Mesendoderm (in vitro differentiated cells): ENCODE data around the gene EVA1C.

Experiments
- DNase-seq: peaks from one replicate; pipeline ENCODE4 v3.0.0; 2013
- H2AK5ac ChIP-seq: 2 replicates; pipeline ENCODE4 v1.6.1; 2013; ENCODE audit warnings: low read length, inconsistent platforms
- H2BK120ac ChIP-seq: 2 replicates; pipeline ENCODE4 v1.6.1; 2013; ENCODE audit warnings: low read depth, mild to moderate bottlenecking, low read length, moderate library complexity, mixed read lengths
- H2BK15ac ChIP-seq: replicated peaks from 2 replicates; pipeline ENCODE4 v1.6.1; 2013; ENCODE audit warnings: low read depth, mild to moderate bottlenecking, moderate library complexity
- H2BK5ac ChIP-seq: 2 replicates; pipeline ENCODE4 v1.6.1; 2013; ENCODE audit warnings: low read length, inconsistent platforms
- H3K18ac ChIP-seq: 2 replicates; pipeline ENCODE4 v1.6.1; 2013; ENCODE audit warnings: mild to moderate bottlenecking, low read length, mixed read lengths
- H3K23ac ChIP-seq: one replicate; pipeline ENCODE4 v1.6.1; 2013; ENCODE audit warnings: low read length
- H3K27ac ChIP-seq: 2 replicates; pipeline ENCODE4 v1.5.1; 2013; ENCODE audit warnings: low read depth, mild to moderate bottlenecking, inconsistent platforms, low read length, moderate library complexity
- H3K27me3 ChIP-seq: 2 replicates; pipeline ENCODE4 v1.6.1; 2013; ENCODE audit warnings: low read length, control low read depth, mild to moderate bottlenecking, inconsistent platforms; ENCODE audit not compliant: insufficient read depth, poor library complexity
- H3K36me3 ChIP-seq: 2 replicates; pipeline ENCODE4 v1.6.1; 2013; ENCODE audit warnings: low read length, inconsistent platforms; ENCODE audit not compliant: control insufficient read depth, insufficient read depth
- H3K4ac ChIP-seq: one replicate; pipeline ENCODE4 v1.6.1; 2013; ENCODE audit warnings: low read depth, mild to moderate bottlenecking, low read length, moderate library complexity
- H3K4me1 ChIP-seq: 2 replicates; pipeline ENCODE4 v1.6.1; 2013; ENCODE audit warnings: low read depth, low read length, inconsistent platforms; ENCODE audit not compliant: control insufficient read depth
- H3K4me2 ChIP-seq: 2 replicates; pipeline ENCODE4 v1.6.1; 2013; ENCODE audit warnings: low read length
- H3K4me3 ChIP-seq: 2 replicates; pipeline ENCODE4 v1.5.1; 2013; ENCODE audit warnings: mild to moderate bottlenecking, low read length
- H3K56ac ChIP-seq: one replicate; pipeline ENCODE4 v1.6.1; 2013; ENCODE audit warnings: low read length
- H3K79me1 ChIP-seq: 2 replicates; pipeline ENCODE4 v1.6.1; 2013; ENCODE audit warnings: low read length, inconsistent platforms
- H3K79me2 ChIP-seq: 2 replicates; pipeline ENCODE4 v1.6.1; 2013; ENCODE audit warnings: mild to moderate bottlenecking, low read length; ENCODE audit not compliant: control insufficient read depth, insufficient read depth
- H3K9ac ChIP-seq: 2 replicates; pipeline ENCODE4 v1.6.1; 2013; ENCODE audit warnings: low read length, inconsistent platforms
- H4K5ac ChIP-seq: one replicate; pipeline ENCODE4 v1.6.1; 2013; ENCODE audit warnings: low read length
- H4K8ac ChIP-seq: one replicate; pipeline ENCODE4 v1.6.1; 2013; ENCODE audit warnings: low read depth, mild to moderate bottlenecking, control low read depth, low read length, moderate library complexity
- WGBS: extraction: QIAGEN DNeasy Blood & Tissue Kit; methylation state at CpG from one replicate; pipeline ENCODE4 v1.1.7; 2013; ENCODE audit warnings: low lambda C conversion rate, missing lambda C conversion rate; ENCODE audit not compliant: insufficient coverage; ENCODE audit errors: extremely low coverage; 5-methylcytosine and 5-hydroxymethylcytosine counted together

The EVA1C gene

DNA sequence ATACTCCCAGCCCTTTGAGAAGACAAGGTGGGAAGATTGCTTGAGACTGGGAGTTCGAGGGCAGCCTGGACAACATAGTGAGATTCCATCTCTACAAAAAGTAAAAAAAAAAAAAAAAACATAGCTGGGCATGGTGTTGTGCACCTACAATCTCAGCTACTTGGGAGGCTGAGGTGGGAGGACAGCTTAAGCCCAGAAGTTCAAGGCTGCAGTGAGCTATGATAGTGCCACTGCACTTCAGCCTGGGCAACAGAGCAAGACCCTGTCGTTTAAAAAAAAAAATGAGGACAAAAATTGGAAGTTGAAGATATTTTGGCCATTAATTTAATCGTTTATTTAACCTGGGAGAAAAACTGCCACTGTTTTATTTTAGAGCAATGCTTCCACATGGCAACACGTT lies 20.8 kb upstream of the EVA1C start:
- H3K18ac ChIP-seq, result no peak overlapping the region
- no peak overlapping the region for H2AK5ac ChIP-seq
- H3K56ac ChIP-seq, result no peak overlapping the region
- H2BK15ac ChIP-seq, result no peak overlapping the region
- WGBS, result no CpG with 5 or more reads among the region's 4 CpGs
- no peak overlapping the region for H3K23ac ChIP-seq
- no peak for DNase-seq
- peak overlapping the region; percentile 98 for H3K4me3 ChIP-seq
- no peak overlapping the region for H2BK120ac ChIP-seq
- H3K4me2 ChIP-seq, result peak overlapping the region; percentile 97
- peaks cover 26% of the 10 kb centered on the region for H3K79me1 ChIP-seq
- H3K9ac ChIP-seq, result peak overlapping the region; percentile 90
- no peak overlapping the region for H4K5ac ChIP-seq
- no peak overlapping the region for H4K8ac ChIP-seq
- H3K27me3 ChIP-seq, result peaks cover 3% of the 10 kb centered on the region
- peaks cover 46% of the 10 kb centered on the region for H3K79me2 ChIP-seq
- no peaks in the 10 kb centered on the region for H3K4me1 ChIP-seq
- H3K36me3 ChIP-seq, result peaks cover 3% of the 10 kb centered on the region
- no peak overlapping the region for H2BK5ac ChIP-seq
- no peak overlapping the region for H3K27ac ChIP-seq
- no peak overlapping the region for H3K4ac ChIP-seq

DNA sequence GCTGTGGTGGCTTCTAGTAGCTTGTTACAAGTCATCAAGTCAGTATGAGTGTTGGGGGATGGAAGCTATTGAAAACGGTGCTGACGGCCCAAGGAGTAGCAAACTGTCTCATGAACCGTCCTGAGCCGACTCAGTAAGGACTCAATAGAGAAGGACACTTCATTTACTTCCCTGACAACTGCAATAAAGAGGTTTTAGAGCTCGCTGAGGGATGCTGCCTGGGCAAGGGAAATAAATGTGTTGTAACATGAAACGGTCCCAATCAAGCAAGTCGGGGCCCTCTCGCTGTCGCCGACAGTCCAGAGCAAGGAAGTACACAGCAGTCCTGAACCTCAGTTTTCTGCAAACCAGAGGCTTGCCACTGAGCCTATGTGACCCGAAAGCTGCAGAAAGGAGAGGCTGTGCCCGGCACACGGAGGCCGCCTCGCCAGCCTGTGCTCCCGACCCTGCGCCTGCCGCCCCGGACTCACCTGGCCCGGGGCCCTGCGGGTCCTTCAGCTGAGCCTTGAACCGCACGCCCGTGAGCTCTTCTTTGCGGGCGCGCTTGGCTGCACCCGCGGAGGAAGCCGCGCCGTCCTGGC lies 20.1 kb upstream of the EVA1C start:
- Histone ChIP-seq H3K23ac (no peak overlapping the region), H3K27me3 (peaks cover 3% of the 10 kb centered on the region), H4K8ac (no peak overlapping the region), H3K4me3 (peak overlapping the region; percentile 98), H3K56ac (peak overlapping the region; percentile 91), H2BK5ac (no peak overlapping the region), H3K4me2 (peak overlapping the region; percentile 97), H2BK15ac (no peak overlapping the region), H3K9ac (peak overlapping the region; percentile 90), H2BK120ac (no peak overlapping the region), H3K18ac (no peak overlapping the region), H3K4me1 (no peaks in the 10 kb centered on the region), H4K5ac (no peak overlapping the region), H2AK5ac (peak overlapping the region; percentile 24), H3K79me1 (peaks cover 23% of the 10 kb centered on the region), H3K4ac (no peak overlapping the region), H3K27ac (no peak overlapping the region), H3K79me2 (peaks cover 40% of the 10 kb centered on the region), H3K36me3 (peaks cover 3% of the 10 kb centered on the region)
- DNase-seq, result peak; percentile 26
- WGBS, result no CpG with 5 or more reads among the region's 32 CpGs

DNA sequence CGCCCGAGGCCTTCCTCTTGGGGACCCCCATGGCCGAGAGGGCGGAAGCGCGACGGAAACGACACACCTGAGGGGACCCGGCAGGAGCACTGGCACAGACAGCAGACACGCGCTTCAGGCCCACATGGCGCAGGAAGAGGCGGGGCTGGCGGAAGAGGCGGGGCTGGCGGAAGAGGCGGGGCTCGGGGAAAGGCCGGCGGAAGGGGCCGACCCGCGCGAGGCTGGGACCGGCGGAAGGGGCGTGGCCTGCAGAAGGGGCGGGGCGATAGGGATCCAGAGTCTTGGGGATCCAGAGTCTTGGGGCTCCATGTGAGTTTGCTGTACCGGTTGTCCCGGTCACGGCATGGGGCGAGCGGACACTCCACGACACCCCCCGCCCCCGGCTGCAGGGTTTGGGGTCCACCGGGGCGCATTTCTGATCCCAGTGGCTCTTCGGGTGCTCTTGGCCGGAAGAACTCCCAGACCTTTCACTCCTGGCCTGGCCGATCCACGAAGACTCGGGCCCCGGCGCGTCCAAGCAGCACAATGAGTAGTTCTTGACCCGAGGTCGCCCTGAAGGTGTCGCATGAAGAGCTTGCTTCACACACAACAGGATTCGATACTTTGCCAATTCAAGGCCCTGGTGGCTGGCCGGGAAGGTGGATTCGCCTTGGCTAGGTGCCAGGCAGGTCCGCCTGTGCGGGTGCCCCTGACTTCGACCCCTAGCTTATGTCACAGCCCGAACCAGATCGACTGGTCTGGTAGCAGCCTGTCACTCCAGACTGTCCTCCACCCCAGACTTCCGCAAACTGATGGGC lies 19.4 kb upstream of the EVA1C start, which contains the start of gene URB1:
Gene URB1 (minus strand): TSS at position 133 of the 797 bp plus-strand sequence. CDS start 102 bp downstream, at position 31.
- Histone ChIP-seq H3K4ac (no peak within 1 kb of the TSS), H3K79me1 (peaks cover 17% of the 10 kb centered on the region), H3K27me3 (peaks cover 3% of the 10 kb centered on the region), H3K23ac (no peak within 1 kb of the TSS), H3K79me2 (peaks cover 34% of the 10 kb centered on the region), H3K36me3 (no peaks in the 10 kb centered on the region), H2BK120ac (no peak within 1 kb of the TSS), H2AK5ac (peak within 1 kb of the TSS; percentile 24), H4K5ac (peak within 1 kb of the TSS; percentile 21), H3K56ac (peak within 1 kb of the TSS; percentile 91), H3K27ac (no peak within 1 kb of the TSS), H4K8ac (no peak within 1 kb of the TSS), H3K9ac (peak within 1 kb of the TSS; percentile 90), H3K4me1 (no peaks in the 10 kb centered on the region), H2BK15ac (no peak within 1 kb of the TSS), H3K18ac (no peak within 1 kb of the TSS), H2BK5ac (no peak within 1 kb of the TSS), H3K4me3 (peak within 1 kb of the TSS; percentile 98), H3K4me2 (peak within 1 kb of the TSS; percentile 97)
- WGBS, result no CpG with 5 or more reads among the region's 59 CpGs
- DNase-seq, result peak; percentile 84

DNA sequence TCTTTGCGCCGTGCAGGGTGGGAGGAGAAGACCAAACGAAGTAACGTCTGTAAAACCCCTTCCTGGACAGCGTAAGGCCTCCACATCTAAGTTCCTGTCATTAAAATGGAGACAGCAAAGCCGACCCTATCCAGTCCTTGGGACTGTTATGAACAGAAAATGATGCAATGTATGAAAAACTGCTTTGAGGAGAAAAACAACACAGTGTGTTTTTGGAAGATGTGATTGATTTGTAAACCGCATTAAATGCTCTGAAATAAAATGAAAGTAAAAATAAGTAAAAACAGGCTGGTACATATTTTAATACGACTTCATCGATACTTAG lies 18.9 kb upstream of the EVA1C start:
- no peak overlapping the region for H3K4ac ChIP-seq
- H3K23ac ChIP-seq, result no peak overlapping the region
- H2BK5ac ChIP-seq, result no peak overlapping the region
- no peak overlapping the region for H3K56ac ChIP-seq
- H3K9ac ChIP-seq, result no peak overlapping the region
- H3K27ac ChIP-seq, result no peak overlapping the region
- no peak overlapping the region for H3K4me2 ChIP-seq
- no peak overlapping the region for H4K8ac ChIP-seq
- H3K79me2 ChIP-seq, result peaks cover 28% of the 10 kb centered on the region
- H2BK120ac ChIP-seq, result no peak overlapping the region
- H2AK5ac ChIP-seq, result no peak overlapping the region
- peaks cover 3% of the 10 kb centered on the region for H3K27me3 ChIP-seq
- H3K18ac ChIP-seq, result no peak overlapping the region
- H2BK15ac ChIP-seq, result no peak overlapping the region
- H3K36me3 ChIP-seq, result no peaks in the 10 kb centered on the region
- no peak overlapping the region for H4K5ac ChIP-seq
- DNase-seq, result no peak
- H3K4me3 ChIP-seq, result no peak overlapping the region
- H3K4me1 ChIP-seq, result no peaks in the 10 kb centered on the region
- H3K79me1 ChIP-seq, result peaks cover 14% of the 10 kb centered on the region
- no CpG with 5 or more reads among the region's 9 CpGs for WGBS

DNA sequence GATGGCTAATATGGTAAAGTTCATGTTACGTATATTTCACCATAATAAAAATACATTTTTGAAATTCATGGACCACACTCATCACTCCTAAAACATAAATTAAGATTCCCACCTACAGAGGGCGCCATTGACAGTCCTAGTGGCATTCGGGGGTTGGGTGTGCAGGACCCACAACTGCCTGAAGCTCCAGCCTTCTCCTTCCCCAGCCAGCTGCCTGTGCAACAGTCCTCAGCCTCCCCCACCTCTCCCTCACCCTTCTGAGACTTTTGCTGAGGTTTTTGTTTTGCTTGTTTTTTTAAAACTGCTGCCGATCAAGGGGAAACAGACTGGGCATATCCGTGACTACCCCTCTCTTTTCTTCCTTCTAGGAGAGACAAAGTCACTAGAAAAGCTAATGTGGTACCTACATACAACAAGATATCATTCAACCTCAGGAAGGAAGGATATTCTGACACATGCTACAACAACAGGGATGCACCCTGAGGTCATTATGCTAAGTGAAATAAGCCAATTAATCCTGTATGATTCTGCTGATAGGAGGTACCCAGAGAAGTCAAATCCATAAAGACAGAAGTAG lies 9.2 kb upstream of the EVA1C start:
- WGBS, result no CpG with 5 or more reads among the region's 5 CpGs
- DNase-seq, result peak; percentile 71

More for the DNA sequence above, 9.2 kb upstream of the EVA1C start:
- Histone ChIP-seq H3K79me2 (no peaks in the 10 kb centered on the region), H3K9ac (no peak overlapping the region), H3K27me3 (no peaks in the 10 kb centered on the region), H2AK5ac (no peak overlapping the region), H3K56ac (no peak overlapping the region), H3K4me3 (no peak overlapping the region), H3K27ac (no peak overlapping the region), H3K36me3 (no peaks in the 10 kb centered on the region), H3K18ac (no peak overlapping the region), H2BK120ac (no peak overlapping the region), H4K8ac (no peak overlapping the region), H2BK5ac (no peak overlapping the region), H3K23ac (no peak overlapping the region), H3K4me1 (no peaks in the 10 kb centered on the region), H3K79me1 (no peaks in the 10 kb centered on the region), H2BK15ac (no peak overlapping the region), H3K4me2 (no peak overlapping the region), H4K5ac (no peak overlapping the region), H3K4ac (no peak overlapping the region)
